ENCODE measurements around the gene TAS2R46.

- no peak for TF ChIP-seq FOXP4 (CRISPR knock-in tag; IDR thresholded peaks at IDR 0.05; ENCODE audit: borderline replicate concordance)
- no peak for TF ChIP-seq CTCF (IDR thresholded peaks at IDR 0.05 in 2 of 3, conservative IDR thresholded peaks at IDR 0.05 in 1 of 3; ENCODE audit: insufficient read depth in 2 of 3, low read depth in 1 of 3, low read length in 3 of 3)
- no peak for TF ChIP-seq TAF7 (tag; IDR thresholded peaks at IDR 0.05)
- TF ChIP-seq, protein P1, sequence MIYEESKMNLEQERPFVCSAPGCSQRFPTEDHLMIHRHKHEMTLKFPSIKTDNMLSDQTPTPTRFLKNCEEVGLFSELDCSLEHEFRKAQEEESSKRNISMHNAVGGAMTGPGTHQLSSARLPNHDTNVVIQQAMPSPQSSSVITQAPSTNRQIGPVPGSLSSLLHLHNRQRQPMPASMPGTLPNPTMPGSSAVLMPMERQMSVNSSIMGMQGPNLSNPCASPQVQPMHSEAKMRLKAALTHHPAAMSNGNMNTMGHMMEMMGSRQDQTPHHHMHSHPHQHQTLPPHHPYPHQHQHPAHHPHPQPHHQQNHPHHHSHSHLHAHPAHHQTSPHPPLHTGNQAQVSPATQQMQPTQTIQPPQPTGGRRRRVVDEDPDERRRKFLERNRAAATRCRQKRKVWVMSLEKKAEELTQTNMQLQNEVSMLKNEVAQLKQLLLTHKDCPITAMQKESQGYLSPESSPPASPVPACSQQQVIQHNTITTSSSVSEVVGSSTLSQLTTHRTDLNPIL (CRISPR knock-in tag; IDR thresholded peaks at IDR 0.05), result no peak
- no peak for TF ChIP-seq ZNF124 (CRISPR knock-in tag; IDR thresholded peaks at IDR 0.05)
- no peak for TF ChIP-seq ZNF311 (CRISPR knock-in tag; IDR thresholded peaks at IDR 0.05)
- TF ChIP-seq PCBP1 (IDR thresholded peaks at IDR 0.05; ENCODE audit: low read depth, low read length, poor library complexity, severe bottlenecking), result no peak
- TF ChIP-seq STAT5A (IDR thresholded peaks at IDR 0.05; ENCODE audit: borderline replicate concordance, low read length), result no peak
- TF ChIP-seq PTRF (tag; IDR thresholded peaks at IDR 0.05), result no peak
- no peak for TF ChIP-seq CEBPZ (IDR thresholded peaks at IDR 0.05; ENCODE audit: borderline replicate concordance, low read depth, low read length)
Observed at GRCh38 chr12:11055306-11055705, 6.8 kb downstream of the TAS2R46 start.

All from K562 (cell line).